GM12873 (cell line): ENCODE measurements around the gene GNB1.

Source experiments
- CTCF ChIP-seq: IDR thresholded peaks from 2 replicates; pipeline ENCODE4 v1.5.1; 2012; ENCODE audit warnings: low read depth, mild to moderate bottlenecking, moderate library complexity, low read length, control low read depth; ENCODE audit not compliant: insufficient read depth; ENCODE audit errors: missing control alignments

Gene GNB1

GRCh38 chr1:1937061-1937460 lies 46.2 kb upstream of the GNB1 start:
- no peak for TF ChIP-seq CTCF

GRCh38 chr1:1929639-1930545 lies 39.0 kb upstream of the GNB1 start:
- no peak for TF ChIP-seq CTCF

DNA sequence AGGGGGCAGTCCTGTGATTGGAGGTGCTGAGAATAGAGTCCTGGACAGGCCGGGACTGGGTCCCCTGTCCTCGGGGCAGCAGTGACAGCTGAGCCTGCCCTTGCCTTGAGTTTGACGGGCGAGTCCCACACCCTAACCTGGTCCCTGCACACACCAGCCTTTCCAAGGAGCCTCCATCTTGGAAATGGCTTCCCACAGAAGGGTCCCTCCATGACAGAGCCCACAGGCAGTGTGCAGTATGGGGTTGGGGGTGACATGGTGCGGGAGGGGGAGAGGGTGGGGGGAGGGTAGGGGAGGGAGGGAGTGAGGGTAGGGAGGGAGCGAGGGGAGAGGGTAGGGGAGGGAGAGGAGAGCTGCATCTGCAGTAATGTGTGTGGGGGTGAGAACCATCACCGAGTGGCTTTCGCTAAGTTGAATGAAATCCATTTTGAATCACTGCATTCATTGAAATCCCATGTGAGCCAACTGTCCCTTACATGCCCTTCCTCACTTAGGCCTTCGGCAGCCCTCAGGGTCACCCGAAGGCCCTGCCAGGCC lies 38.3 kb upstream of the GNB1 start:
- no peak for TF ChIP-seq CTCF

DNA sequence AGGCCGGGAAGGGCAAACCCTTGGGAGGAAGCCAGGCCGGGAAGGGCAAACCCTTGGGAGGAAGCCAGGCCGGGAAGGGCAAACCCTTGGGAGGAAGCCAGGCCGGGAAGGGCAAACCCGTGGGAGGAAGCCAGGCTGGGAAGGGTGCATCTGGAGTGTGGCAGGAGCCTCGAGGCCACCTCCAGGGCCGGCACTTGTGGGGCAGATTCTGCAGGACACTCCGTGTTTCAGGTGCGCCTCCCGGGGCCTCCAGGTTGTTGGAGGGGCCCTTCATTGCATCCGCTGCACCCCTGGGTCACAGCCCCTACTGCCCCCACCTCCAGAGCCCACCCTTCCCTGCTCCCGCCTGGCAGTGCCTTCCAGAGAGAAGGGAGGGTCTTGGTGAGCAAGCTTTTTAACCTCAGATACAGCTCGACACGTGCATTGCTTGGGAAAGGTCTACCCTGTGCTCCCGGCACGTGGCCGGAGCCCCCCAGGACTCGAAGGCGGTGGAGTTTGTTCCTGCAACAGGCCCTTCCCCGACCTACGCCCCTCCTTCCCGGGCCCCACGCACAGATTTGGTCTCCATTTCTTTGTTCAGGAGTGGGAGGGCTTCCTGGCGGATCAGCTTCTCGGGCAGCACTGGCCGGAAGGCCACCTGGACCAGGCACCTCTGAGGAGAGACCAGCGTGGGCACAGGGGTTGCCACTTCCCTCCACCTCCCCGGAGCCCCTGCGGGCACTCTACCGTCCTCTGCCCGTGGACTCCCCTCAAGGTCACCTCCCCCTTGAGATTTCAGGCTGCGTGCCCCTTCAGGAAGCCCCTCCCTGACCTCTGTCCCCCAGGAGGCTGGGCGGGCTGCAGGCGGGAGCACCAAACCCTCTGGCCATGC lies 37.6 kb upstream of the GNB1 start:
- TF ChIP-seq CTCF: no peak

DNA sequence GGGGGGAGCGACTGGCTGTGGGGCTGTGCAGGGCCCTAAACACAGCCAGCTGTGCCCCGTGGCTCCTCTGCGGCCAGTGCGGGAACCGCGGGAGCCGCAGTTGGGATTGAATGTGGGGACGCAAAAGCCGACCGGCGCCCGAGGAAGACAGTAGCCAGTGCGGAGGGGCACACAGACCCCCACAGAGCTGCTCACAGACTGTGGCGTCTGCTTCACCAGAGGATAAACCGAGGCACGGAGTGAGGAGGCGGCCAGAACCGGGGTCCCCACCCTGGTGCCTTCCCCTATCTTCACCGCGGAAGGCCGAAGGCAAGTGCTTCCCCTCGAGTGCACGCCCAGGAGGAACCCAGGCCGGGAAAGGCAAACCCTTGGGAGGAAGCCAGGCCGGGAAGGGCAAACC lies 36.9 kb upstream of the GNB1 start:
- TF ChIP-seq CTCF: no peak

DNA sequence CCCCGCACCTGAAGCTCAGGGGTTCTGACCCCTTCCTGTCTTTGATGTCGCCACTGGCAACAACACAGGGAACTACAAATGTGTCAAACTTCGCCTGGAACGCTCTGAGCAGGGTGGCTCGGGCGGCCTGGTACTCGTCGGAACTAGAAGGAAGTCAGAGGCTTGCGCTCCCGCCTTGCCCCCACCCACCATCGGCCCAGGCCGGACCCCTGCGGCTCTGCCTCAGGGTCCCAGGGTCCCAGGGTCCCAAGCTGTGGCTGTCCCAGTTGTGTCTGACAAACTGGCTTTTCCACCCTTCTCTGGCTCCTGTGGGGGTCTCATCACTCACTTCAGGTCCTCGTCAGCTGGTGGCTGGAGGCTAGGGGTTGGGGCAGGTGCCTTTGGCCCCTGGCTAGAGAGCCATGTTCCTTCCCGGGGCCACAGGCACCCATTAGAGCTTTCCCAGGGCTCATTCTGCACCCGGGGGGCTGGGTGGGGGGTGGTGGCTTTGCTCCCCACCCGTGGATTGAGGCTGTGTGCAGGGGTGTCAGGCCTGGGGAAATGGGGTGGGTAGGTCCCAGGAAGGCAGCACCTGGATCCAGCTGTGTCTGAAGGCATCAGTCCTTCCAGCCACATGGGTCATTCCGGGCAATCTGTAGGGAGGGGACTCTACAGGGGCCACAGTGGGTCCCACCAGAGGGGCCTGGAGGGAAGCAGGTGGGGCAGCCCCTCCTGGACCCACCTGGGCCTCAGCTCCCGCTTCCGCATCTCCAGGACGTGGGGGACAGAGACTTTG lies 36.2 kb upstream of the GNB1 start:
- TF ChIP-seq CTCF: no peak

DNA sequence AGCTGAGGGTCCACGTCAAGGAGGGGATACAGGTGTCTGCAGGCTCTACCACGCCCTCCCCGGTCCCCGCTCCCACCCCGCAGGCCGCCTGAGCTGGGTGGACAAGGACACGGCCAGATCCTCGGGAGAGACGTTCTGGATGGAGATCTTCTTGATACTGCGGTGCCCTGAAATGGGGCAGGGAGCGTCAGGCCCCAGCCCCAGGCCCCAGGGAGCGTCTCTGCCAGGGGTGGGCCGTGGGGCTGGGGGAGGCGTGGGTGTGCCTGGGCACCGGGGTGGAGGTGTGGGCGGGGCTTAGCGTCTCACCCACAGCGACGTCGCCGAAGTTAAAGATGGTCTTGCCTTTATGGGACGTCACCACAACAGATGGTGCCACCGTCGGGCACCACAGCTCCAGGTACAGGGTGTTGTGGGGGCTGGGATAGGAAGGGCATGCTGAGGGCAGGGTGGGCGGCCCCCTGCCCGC lies 35.5 kb upstream of the GNB1 start:
- no peak for TF ChIP-seq CTCF
